Epithelial cell of esophagus (primary cell): ENCODE data around the gene EXOC2.

Source experiments
- DNase-seq: peaks from one replicate; pipeline ENCODE4 v3.0.0; 2010; ENCODE audit warnings: low read depth
- H3K4me3 ChIP-seq: 2 replicates; pipeline ENCODE4 v1.5.1; 2011; ENCODE audit warnings: mild to moderate bottlenecking, low read length, control low read depth
- TF ChIP-seq, protein P1 (sequence below): IDR thresholded peaks from 2 replicates; pipeline ENCODE4 v1.5.1; 2011; ENCODE audit warnings: low read depth, mild to moderate bottlenecking, low read length, control low read depth, inconsistent platforms; ENCODE audit not compliant: insufficient read depth; ENCODE audit errors: missing control alignments

The EXOC2 gene

DNA sequence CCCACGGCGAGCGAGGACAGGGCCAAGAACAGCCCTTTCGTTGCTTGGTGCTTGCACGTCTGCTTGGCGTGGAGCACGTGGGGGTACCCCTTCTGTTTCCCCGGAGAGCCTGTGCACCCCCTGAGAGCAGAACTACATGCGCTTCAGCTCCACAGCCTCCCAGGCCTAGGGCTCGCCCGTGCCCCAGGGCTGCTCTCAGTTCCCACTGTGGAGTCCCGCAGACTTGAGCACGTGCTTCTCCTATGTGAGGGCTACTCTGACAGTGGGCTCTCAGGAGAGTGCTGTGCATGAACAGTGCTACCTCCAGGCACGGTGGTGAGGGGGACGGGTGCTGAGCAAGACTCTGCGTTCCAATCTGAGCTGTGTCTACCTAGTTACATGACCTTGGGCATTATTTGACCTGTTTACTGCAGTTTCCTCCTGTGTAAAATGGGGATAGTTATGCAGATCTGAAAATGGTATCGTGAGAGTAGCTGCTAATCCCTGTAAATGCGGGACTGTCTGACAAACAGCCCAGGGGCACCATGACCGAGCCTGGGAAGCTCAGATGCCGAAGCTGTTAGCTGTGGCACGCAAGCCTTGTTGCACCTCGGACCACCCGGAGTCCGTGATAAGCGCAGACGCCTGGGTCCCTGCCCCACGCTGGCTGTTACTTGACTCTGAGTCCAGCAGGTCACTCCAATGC, 219.0 kb downstream of the EXOC2 start:
- DNase-seq, result no peak
- TF ChIP-seq, protein P1, sequence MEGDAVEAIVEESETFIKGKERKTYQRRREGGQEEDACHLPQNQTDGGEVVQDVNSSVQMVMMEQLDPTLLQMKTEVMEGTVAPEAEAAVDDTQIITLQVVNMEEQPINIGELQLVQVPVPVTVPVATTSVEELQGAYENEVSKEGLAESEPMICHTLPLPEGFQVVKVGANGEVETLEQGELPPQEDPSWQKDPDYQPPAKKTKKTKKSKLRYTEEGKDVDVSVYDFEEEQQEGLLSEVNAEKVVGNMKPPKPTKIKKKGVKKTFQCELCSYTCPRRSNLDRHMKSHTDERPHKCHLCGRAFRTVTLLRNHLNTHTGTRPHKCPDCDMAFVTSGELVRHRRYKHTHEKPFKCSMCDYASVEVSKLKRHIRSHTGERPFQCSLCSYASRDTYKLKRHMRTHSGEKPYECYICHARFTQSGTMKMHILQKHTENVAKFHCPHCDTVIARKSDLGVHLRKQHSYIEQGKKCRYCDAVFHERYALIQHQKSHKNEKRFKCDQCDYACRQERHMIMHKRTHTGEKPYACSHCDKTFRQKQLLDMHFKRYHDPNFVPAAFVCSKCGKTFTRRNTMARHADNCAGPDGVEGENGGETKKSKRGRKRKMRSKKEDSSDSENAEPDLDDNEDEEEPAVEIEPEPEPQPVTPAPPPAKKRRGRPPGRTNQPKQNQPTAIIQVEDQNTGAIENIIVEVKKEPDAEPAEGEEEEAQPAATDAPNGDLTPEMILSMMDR, result no peak
- no peak overlapping the region for H3K4me3 ChIP-seq

DNA sequence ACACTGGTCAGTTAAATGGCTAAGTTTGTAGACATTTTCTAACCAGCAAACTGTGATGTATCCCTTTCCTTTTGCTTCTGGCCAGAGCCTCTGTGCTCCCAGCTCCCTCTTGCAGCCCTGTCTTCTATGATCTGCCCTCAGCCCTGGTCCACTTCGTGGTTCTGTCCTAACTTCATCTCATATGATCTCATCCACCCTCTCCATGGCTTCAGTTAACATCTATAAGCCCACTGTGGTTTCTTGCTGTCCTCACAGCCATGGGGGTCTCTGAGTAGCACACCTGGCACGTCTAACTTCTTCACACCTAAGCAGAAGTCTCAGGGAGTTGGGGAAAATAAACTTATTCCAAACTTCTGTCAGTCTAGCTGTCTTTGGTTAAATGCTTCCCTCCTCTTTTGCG, 219.6 kb downstream of the EXOC2 start:
- no peak for DNase-seq
- TF ChIP-seq, protein P1, result no peak
- H3K4me3 ChIP-seq, result no peak overlapping the region

DNA sequence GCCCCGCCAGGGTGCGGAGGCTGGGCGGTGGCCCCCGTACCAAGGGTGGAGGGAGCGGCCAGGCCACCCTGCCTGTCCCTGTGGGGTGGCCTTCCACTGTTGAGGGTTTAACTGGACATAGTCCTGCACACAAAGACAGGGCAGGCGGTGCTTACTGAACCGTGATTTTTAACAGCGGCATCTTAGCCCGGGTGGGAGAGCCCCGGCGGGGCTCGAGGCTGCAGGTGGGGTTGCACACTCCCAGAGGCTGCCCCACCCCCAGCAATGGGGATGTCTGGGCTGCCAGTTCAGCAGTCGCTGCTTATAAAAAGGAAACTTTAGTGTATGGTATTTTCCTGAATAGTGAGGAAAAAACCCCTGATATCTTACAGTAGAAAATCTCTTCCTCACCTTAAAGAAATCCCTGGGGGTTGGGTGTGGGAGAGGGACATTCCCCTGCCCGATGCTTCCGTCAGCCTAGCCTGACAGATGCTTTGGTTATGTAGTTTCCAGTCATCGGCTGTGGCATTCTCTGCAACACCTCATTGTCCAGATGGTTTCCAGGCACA, 222.0 kb downstream of the EXOC2 start:
- no peak for DNase-seq
- TF ChIP-seq, protein P1, result no peak
- H3K4me3 ChIP-seq, result no peak overlapping the region

DNA sequence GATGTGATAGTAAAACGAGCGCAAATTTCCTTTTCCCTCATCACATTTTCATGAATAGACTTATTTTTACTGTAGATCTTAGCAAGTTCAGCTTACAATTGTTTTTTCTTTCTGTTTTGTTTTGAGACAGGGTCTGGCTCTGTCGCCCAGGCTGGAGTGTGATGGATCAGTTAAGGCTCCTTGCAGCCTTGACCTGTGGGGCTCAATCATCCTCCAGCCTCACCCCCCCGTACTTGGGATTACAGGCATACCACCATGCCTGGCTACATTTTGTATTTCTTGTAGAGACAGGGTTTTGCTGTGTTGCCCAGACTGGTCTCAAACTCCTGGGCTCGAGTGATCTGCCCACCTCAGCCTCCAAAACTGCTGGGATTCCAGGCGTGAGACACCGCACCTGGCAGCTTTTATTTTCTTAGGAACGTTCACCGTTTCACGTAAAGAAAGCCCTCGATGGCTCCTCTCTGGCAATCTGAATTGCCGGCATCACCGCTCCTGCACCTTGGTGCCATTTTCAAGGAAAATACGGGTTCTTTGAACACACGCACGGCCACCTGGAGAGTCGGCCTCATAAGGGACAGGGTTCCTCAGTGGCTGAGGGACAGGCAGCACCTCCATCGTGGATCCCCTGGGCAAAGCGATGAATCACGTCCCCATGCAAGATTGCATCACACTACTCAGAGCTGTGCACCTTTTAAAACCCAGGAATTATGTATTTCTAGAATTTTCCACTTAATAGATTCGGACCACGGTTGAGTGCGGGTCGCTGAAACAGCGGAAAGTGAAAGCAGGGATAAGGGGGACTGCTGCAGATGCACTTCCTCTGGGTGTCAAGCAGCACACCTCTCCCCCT, 222.7 kb downstream of the EXOC2 start:
- TF ChIP-seq, protein P1, result no peak
- DNase-seq, result peak; percentile 3
- H3K4me3 ChIP-seq, result no peak overlapping the region

DNA sequence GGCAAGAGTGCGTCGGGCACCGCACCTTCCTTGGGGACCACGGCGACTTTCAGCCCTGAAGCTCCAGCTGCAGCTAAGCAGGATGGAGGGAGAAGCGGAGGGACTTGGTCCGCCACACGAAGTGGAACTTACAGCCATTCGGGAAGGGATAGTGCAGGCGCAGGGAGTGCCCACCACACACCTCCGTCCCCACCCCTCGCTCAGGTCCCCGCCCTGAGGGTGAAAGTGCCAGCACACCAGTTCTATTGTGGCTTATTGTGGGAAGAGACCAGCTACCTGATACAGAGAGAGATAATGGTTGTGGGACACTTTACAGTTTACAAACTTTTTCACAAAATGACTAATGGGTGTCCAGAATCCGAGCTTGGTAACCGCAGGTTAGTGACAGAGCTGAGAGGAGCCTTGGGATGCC, 225.3 kb downstream of the EXOC2 start:
- no peak for DNase-seq
- TF ChIP-seq, protein P1, result no peak
- no peak overlapping the region for H3K4me3 ChIP-seq

DNA sequence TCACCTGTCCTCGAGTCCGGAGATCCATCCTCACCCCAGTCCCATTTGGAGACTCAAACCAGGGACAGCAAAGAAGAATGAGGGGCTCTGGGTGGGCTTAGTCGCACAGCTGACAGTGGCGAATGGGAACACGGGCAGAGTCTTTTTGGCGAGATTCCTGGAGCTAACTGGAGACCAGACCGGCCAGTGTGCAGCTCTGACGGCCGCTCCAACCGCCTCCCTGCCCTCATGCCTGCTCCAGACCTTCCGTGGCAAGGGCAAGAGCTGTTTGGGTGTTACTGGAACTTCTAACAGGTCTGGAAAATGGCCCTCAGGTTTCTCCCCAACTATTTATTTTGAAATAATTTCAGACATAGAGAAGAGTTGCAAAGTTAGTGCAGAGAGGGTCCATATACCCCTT, 225.8 kb downstream of the EXOC2 start:
- DNase-seq, result no peak

More for the DNA sequence above, 225.8 kb downstream of the EXOC2 start:
- TF ChIP-seq, protein P1, result no peak
- H3K4me3 ChIP-seq, result no peak overlapping the region
